GM21381 (cell line): ENCODE data around the gene ZFP64.
"Not testable (repeated sequence)": the region's sequence is repeated elsewhere in the genome, so short reads cannot be mapped to it uniquely, and the experiment has no call there.

ENCODE experiments used
- ATAC-seq: cut with Tn5 transposase; IDR thresholded peaks from one replicate; pipeline ENCODE4 v1.9.1; 2021; ENCODE audit warnings: mild to moderate bottlenecking, moderate library complexity; ENCODE audit not compliant: unreplicated experiment

ZFP64 gene

DNA sequence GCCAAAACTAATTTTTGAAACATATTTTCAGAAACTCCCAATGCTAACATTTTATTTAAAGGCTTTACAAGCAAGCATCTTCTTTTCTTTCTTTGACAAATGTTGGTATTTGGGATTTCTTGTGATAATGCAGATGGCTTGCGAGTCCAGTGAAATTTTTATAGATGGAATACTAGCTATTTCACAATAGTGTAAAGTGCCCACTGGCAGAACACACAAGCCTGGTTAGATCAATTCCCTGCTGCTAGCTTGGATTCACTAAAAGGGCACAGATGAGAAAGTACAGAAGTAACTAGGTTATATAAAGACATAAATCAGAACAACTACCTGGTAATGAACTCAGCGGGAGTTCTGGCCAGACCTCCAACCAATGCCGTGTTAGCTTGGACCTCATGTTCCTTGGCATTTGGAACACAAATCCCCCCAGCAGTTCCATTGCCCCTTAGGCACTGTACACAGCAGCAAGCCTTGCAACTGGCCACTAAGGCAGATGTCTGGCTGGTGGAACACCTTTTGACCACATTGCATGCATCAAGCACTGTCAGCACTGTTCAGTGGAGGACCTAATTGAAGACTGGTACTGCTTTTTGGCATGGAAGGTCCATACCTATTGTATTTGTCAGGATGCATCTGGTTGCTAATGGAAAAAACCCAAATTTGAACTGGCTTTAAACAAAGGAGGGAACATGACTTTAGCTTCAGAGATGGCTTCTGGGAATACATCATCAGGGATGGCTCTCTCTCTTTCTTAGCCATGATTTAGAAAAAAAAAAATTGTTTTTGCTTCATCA, 15.6 kb upstream of the ZFP64 start:
- ATAC-seq: no peak

DNA sequence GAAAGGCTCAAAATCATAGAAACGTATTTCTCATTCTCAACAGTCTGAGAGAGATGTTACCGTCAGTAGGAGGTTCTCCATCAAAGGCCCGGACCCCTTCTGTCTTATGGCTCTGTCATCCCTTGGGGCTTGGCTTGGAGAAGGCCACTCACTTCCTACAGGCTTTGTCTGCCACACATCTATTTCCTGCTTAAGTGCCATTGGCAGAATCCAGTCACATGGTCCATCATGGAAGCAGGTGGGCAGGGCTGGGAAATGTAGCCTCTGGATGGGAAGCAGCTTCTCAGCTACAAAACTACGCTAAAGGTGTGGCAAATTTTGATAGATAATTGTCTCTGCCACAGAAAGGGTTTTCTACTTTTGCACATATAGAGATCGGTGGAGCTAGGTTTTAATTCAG, 12.6 kb upstream of the ZFP64 start:
- ATAC-seq: no peak

DNA sequence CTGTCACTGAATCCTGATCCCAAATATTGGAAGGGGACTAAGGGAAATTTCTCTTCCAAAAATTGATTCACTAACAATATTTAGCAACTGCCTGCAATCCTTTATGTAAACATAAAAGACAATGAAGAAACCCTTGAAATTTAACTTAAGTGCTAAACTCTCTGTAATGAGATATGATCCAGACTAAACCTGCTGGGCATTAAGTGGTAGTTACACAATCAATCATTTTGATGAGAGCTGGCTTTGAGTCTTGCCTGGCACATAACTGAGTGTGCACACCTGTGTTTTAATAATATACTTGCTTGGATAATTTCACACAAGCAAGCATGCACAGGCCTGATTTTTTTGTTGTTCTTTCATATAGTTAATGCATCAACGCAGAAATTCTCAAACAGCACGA, 9.8 kb upstream of the ZFP64 start:
- no peak for ATAC-seq

DNA sequence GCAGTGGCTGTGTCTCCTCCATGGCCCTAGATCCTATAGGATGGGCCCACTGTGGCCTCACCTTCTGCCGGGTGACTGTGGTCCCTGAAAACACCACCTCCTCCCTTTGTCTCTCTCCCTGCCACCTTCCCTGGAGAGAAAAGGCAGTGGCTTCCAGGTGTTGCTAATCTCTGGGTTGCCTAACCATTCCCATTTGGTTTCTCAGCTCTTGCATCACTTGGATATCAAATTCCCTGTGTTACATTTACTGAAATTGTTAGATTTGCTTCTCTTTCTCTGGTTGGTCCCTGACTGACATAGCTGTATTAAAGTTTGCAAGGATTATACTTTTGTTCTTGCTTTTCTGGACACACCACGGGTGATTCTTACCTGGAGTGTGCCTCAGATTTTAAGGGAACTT, 9.3 kb upstream of the ZFP64 start:
- ATAC-seq: no peak

DNA sequence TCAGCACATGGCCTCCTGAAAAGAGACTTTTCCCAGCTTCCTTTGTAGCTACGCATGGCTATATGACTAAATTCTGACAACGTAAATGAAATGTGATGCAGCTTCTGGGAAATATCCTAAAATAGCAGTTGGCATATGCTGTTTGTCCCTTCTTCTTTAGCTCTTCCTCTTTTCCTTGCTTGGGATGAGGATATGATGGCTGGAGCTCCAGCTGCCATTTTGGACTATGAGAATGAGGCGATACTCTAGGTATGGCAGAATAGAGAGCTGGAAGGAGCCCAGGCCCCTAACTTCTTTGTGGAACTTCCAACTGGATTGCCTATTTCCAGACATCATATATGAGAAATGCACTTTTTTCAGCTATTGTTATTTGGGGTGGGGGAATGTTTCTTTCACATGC, 5.3 kb upstream of the ZFP64 start:
- ATAC-seq: no peak

DNA sequence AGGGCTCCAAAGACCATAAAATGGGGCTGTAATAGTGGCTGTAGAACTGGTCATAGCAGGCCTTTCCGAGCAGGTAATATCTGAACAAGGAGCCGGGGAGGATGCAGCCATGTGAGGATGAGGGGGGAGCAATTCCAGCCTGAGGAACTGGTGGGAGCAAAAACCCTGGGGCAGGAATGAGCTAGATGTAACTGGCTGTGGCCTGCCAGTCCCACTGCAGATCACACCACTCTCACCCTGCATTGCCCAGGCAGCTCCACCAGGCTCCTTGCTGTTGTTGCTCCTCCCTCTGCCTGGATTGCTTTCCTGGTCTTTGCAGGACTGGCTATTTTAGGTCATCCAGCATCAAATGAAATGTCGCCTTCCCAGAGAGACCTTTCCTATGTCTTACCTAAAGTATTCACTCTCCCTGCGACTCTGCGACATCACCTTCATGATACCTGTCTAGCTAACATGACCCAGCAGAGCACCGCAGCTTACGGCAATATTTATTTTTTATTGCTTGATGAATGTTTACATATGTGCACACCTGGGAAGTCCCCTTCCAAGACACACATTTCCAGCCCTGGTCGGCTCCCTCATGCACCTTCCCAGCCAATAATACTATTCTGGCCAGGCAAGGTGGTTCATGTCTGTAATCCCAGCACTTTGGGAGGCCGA, 2.4 kb upstream of the ZFP64 start:
- no peak for ATAC-seq

DNA sequence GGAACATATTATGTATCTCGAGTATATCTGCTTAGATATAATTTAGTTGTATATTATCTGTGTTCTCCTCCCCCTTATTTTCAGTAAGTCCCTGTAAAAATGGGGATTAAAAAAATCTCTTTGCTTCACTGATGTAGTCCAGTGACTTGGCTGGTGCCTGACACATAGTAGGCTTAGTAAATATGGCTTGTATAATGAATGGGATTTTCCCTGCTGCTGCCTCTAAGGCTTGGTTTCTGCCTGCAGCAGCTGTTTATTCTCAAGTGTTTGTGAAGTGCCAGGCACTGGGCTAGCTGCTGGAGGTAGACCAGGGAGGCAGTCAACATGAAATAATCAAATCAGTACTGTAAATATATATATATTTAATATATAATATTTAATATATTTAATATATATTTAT, 1.6 kb upstream of the ZFP64 start:
- ATAC-seq: no peak

DNA sequence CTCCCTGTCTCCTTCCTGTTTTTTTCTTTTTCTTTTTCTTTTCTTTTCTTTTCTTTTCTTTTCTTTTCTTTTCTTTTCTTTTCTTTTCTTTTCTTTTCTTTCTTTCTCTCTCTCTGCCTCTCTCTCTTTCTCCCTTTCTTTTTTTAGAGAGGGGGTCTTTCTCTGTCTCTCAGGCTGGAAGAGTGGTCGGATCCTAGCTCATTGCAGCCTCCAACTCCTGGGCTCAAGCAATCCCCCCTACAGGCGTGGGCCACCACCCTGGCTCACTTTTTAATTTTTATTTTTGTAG, 1.1 kb upstream of the ZFP64 start:
- ATAC-seq: not testable (repeated sequence)

DNA sequence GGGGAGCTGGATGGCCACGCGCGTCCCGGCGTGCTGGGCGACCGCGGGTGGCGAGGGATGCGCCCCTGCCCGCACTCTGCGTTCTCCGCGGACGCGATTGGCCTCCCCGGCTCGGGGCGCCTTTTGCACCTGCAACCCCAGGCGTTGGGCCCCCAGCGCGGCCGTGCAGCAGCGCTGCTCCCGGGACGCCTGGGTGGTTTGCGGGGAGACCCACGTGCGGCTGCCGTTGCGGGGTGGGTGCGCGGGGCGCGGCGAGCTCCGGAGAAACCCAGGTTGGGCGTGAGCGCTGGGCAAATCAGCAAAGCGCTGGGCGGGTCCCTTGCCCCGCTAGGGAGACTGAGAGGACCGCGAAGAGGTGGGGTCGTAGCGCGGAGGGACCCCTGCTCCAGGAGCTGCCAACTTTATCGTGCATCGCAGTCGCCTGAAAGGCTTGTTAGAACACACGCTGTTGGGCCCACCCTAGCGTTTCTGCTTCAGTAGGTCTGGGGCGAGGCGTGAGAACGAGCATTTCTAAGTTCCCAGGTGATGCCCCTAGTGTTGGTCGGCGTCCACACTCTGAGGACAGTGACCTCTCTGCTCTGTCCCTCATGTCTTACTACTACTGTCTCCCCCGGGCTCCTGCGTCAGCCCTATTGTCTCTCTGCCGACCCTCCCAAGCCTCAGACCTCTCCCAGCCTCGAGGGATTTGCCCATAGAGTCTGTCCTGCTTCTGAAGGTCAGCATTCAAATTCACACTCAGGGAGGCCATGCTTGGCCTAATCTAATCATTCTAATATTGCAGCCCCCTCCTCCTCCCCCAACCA, 538 bp upstream of the ZFP64 start:
- peak; percentile 55 for ATAC-seq

DNA sequence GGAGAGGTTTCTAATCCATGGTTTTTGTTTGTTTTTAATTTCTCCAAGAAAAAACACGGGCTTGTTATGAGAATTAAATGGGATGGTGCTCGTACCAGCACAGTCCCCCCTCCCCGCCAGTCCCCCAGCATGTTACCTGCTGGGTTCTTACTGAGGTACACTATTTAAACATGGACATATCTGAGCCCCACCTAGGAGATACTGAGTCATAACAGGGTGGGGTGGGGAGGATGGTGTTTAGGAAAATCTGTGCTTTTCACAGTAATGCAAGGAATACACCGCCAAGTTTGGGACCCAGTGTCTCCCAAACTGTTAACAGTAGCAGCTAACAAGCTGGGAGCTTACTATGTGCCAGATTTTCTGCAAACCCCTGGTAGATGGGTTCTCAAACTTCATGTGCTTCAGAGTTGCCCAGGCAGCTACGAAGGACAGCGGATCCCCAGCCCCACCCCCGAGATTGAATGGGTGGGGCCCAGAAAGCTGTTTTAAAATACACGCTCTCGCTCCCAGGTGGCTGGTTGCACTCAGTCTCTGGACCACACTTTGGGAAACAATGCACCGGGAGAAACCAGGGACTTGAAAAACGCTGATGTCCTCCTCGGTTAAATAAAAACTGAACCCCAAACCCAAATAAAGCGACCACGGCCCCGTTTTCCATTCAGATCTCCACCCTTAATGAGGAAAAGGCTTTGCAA, 995 bp downstream of the ZFP64 start:
- peak; percentile 41 for ATAC-seq

DNA sequence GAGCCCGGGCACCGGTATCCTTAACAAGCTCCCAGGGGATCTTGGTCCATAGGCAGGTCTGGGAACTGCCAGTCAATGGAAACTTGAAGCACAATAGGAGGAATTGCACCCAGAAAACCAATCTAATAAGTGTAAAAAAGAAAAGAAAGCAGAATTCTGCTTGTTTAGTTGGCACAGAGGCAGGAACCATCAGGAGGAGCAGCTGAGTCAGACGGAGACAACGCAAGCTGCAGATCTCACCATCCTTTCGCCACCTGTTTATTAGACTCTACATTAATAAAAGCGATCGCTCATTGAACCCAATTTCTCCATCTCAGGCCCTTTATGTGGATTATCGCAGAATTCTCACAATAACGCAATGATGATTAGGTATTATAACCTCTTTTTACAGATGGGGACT, 9.8 kb downstream of the ZFP64 start:
- ATAC-seq: no peak

DNA sequence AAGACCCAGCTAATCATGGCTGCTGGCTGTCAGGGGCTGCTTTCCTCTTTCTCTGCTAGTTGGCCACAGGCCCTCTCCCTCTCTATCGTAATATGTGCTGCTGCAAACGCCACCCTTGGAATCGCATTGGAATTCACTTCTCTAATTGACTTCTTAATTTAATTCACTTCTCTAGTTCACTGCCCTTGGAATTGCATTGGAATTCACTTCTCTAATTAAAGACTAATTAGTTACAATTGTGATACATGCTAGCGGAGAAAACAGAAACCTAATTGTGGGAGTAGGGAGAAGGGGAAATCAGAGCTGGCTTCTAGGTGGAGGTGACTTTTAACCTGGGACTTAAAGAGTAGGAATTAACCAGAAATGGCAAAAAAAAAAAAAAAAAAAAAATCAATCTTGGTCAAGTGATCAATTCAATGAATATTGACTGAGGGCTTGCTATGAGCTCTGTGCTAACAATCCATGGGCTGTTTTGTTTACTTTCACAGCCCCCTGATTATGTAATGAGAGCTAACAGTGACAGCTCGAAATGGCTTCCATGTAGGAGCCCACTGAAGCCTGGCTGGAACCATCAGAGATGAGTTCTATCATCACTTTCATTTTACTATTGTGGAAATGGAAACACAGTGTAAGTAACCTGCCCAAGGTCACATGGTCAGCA, 11.3 kb downstream of the ZFP64 start:
- ATAC-seq: no peak

DNA sequence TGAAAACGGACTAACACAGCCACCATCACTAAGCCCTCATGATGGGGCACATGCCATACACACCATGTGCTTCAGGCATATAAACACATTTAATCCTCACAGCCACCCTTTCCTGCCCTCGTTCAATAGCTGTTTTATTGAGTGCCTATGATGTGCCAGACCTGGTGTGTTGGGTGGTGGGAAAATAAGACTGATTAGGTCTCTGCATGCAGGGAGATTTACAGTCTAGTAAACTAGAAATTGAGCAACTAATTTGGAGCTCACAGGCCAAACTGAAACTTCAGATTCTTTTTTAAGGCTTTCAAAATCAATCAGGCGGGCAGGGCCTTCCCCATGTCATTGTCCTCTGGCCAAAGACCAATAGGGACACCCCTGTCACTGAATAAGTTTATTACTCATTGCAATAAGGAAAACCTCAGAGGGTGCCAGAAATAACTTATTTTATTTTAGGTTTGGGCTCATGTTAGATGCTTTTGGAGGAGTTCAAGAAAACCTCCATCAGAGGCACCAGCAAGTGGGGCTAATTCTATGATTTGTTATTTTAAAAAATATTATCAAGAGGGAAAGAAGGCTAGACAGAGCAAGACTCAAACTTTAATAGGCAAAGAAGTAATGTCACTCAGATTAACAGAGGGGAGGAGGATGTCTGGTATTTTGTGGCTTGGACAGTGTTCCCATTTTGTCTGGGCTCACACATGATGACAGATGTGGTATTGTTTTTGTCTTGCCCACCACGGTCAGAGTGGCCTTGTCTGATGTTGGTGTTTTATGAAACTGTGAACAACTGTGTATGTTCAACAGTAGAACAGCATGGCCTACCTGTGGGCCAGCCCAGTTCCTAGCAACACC, 12.0 kb downstream of the ZFP64 start:
- peak; percentile 90 for ATAC-seq

DNA sequence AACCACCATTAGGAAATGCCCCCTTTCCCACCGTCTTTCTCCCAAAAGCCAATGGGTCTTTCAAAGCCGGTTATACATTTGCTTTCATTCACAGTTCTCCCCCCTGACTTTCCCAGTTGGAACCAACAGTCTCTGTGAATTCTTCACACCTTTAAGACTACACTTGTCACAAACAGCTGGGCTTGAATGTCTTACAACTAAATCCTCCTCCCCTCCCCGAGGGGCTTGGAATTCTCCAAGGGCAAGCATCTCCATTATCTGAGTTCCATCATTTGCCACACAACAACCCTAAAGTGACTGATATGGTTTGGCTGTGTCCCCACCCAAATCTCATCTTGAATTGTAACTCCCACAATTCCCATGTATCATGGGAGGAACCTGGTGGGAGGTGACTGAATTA, 12.9 kb downstream of the ZFP64 start:
- ATAC-seq: no peak

DNA sequence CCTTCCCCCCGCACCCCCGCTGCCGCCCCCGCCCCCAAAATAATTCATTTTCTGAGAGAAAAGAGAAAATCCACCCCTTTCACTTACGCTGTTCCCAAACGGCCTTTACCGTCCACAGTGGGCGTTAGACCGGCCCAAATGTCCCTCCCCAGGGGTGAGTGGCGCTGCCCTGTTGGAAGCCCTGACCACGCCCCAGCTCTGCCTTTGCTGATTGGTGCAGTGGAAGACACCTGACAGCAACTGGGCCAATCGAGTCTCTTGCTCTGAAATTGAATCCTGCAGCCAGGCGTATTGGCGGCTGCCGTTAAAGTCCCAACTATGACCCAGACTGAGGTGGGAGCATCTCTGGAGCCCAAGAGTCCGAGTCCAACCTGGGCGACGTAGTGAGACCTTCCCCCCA, 15.7 kb downstream of the ZFP64 start:
- ATAC-seq: no peak

DNA sequence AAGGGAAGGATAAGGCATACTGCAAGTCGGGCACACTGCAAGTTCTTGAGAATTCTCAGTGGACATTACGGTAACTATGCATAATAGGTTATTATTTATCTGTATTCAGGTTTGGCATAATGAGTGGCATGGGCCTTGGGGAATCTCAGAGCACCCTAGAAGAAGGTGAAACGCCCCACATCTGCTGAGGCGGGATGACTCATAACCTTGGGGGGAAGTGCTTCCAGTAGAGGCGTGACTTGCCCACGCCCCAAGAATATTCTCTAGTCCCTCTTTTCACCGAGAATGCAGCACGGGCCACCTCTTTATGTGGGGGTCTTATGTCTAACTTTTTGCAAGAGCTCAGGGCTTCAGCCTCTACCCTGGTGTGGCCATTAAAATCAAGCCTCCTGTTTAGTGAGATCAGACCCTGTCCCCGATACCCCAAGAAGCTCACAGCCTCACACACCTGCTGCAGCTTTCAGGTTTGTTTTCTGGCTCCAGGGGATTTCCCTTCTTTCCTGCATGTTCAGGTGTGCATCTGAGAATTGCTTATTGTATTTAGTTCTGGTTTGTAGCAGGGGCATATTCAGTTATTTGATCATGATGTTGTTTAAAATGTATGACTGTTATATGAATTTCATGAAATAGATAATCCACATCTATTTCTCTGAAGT, 19.1 kb downstream of the ZFP64 start:
- peak; percentile 73 for ATAC-seq

DNA sequence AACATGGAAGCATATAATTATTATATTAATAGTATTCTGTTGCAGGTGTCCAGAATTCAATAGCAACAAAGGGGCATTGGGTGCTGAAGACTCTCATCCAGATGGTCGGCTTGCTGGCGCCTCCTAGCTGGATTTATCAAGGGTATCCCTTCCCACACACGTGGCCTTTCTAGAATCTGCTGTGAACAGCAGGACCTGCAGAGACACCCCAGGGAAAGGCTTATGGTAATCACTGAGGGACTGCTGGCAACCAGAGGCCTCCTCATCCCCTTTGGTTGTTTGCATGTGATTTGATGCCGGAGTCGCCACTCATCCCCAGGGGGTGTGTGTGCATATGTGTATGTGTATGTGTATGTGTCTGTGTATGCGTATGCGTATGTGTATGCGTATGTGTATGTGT, 20.6 kb downstream of the ZFP64 start:
- no peak for ATAC-seq

DNA sequence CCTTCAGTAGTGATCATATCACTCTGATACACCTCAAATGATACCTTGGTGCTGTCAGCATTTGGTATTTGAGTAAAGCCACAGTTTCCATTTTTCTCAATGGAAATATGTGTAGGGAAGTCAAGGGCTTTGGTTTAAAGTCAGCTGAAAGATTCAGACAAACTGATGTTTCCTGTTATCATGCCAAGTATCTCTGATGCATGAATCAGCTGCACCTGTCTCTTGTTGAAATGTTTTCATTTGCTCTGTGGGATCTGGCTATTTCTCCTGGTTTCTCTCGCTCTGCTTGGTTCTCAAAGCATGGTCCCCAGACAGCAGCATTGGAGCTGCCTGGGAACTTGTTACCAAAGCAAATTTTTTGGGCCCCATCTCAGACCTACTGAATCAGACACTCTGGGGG, 23.5 kb downstream of the ZFP64 start:
- ATAC-seq: no peak

DNA sequence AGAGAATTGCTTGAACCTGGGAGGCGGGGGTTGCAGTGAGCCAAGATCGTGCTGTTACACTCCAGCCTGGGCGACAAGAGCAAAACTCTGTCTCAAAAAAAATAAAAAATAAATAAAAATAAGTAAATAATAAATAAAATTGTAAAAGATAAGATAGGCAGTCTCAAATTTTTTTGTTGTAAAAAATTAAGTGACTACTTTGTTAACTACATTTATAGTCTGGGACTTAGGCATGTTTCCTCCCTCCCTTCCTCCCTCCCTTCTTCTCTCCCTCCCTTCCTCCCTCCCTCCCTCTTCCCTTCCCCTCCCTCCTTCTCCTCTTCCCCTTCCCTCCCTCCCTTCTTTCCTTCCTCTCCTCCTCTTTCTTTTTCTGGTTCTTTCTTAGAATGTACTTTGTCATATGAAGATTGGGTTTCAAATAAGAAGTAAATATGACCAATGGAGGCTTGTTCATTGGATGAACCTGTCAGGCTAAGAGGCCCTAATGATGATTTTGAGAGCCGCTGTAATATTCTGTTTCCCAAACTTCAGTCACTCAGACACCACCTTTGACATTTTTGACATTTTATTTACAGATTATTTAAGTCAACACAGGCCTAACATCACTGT, 24.2 kb downstream of the ZFP64 start:
- no peak for ATAC-seq
